GM23338 (cell line): Measurements from ENCODE around the gene CD164. TPM values are rescaled to one million over a fixed set of nuclear protein-coding genes. Genes with fewer than 3 reads are reported as not detected.
A peak's percentile ranks its signal among the peaks of the same experiment; 100 is the strongest.

Experiments
- ATAC-seq: fragments of 200-7000 bp; cut with Tn5 transposase; 3 replicates; pipeline ENCODE4 v1.9.1; 2020
- DNase-seq: peaks from one replicate; pipeline ENCODE4 v3.0.0-alpha.2; 2015; ENCODE audit warnings: low spot score
- H2AFZ ChIP-seq: fragments of 200-600 bp; sonication (generic); 2 replicates; pipeline ENCODE4 v1.8.0; 2016; ENCODE audit warnings: antibody characterized with exemption, mild to moderate bottlenecking, moderate library complexity
- H3F3A ChIP-seq: fragments of 200-600 bp; sonication (generic); replicated peaks from 2 replicates; pipeline ENCODE4 v1.8.0; 2017; ENCODE audit warnings: antibody characterized with exemption, mixed run types, low read depth
- H3K27ac ChIP-seq: fragments of 200-600 bp; sonication (generic); 2 replicates; pipeline ENCODE4 v1.6.1; 2016; ENCODE audit warnings: low read depth
- H3K27me3 ChIP-seq: fragments of 200-600 bp; sonication (generic); 2 replicates; pipeline ENCODE4 v1.8.0; 2016; ENCODE audit warnings: mild to moderate bottlenecking, mixed run types, moderate library complexity; ENCODE audit not compliant: insufficient read depth
- H3K36me3 ChIP-seq: fragments of 200-600 bp; sonication (generic); 2 replicates; pipeline ENCODE4 v1.8.0; 2016; ENCODE audit warnings: mild to moderate bottlenecking; ENCODE audit not compliant: insufficient read depth
- H3K4me1 ChIP-seq: fragments of 200-600 bp; sonication (generic); 2 replicates; pipeline ENCODE4 v1.8.0; 2016; ENCODE audit warnings: mild to moderate bottlenecking, moderate library complexity; ENCODE audit not compliant: insufficient read depth
- H3K4me2 ChIP-seq: fragments of 200-600 bp; sonication (generic); 2 replicates; pipeline ENCODE4 v1.7.1; 2017; ENCODE audit warnings: mixed run types
- H3K4me3 ChIP-seq: fragments of 200-600 bp; sonication (generic); 2 replicates; pipeline ENCODE4 v1.6.1; 2016; ENCODE audit warnings: mixed run types
- H3K79me2 ChIP-seq: fragments of 200-600 bp; sonication (generic); replicated peaks from 2 replicates; pipeline ENCODE4 v1.8.0; 2017; ENCODE audit warnings: mild to moderate bottlenecking; ENCODE audit not compliant: insufficient read depth
- H3K9me2 ChIP-seq: fragments of 200-600 bp; sonication (generic); 2 replicates; pipeline ENCODE4 v1.8.0; 2017; ENCODE audit not compliant: insufficient read depth
- H4K20me1 ChIP-seq: fragments of 200-600 bp; sonication (generic); replicated peaks from 2 replicates; pipeline ENCODE4 v1.8.0; 2017; ENCODE audit warnings: mild to moderate bottlenecking; ENCODE audit not compliant: insufficient read depth
- H3K27ac Mint-ChIP-seq: 2 replicates; pipeline ENCODE4 v1.8.0; 2020; ENCODE audit warnings: inconsistent platforms, mild to moderate bottlenecking, moderate library complexity, mixed read lengths
- H3K27me3 Mint-ChIP-seq: 3 replicates; pipeline ENCODE4 v1.8.0; 2022; ENCODE audit warnings: low read depth, mild to moderate bottlenecking, moderate library complexity, mixed read lengths, inconsistent platforms; ENCODE audit not compliant: insufficient read depth, poor library complexity
- H3K36me3 Mint-ChIP-seq: 3 replicates; pipeline ENCODE4 v1.8.0; 2021; ENCODE audit warnings: low read depth, mild to moderate bottlenecking, inconsistent platforms, moderate library complexity, mixed read lengths
- H3K4me1 Mint-ChIP-seq: 3 replicates; pipeline ENCODE4 v1.8.0; 2020; ENCODE audit warnings: mild to moderate bottlenecking, inconsistent platforms, mixed read lengths
- H3K4me3 Mint-ChIP-seq: 3 replicates; pipeline ENCODE4 v1.8.0; 2021; ENCODE audit warnings: moderate library complexity, mild to moderate bottlenecking, inconsistent platforms, mixed read lengths
- H3K9me3 Mint-ChIP-seq: 3 replicates; pipeline ENCODE4 v1.8.0; 2020; ENCODE audit warnings: moderate library complexity, mild to moderate bottlenecking, inconsistent platforms, mixed read lengths
- CREB1 ChIP-seq: fragments of 250-450 bp; sonication (Bioruptor Pico); IDR thresholded peaks from 2 replicates; pipeline ENCODE4 v1.5.0; 2020; ENCODE audit warnings: low read depth, mild to moderate bottlenecking, moderate library complexity
- EZH2 ChIP-seq: fragments of 200-600 bp; sonication (generic); IDR thresholded peaks from one replicate; pipeline ENCODE4 v1.8.0; 2017; ENCODE audit warnings: antibody characterized with exemption, mild to moderate bottlenecking, low read depth; ENCODE audit not compliant: unreplicated experiment
- EZH2phosphoT487 ChIP-seq: fragments of 200-600 bp; sonication (generic); IDR thresholded peaks from one replicate; pipeline ENCODE4 v1.8.1; 2018; ENCODE audit warnings: antibody characterized with exemption; ENCODE audit not compliant: unreplicated experiment
- JUNB ChIP-seq: IDR thresholded peaks from one replicate; pipeline ENCODE4 v1.6.1; 2016; ENCODE audit warnings: antibody characterized with exemption; ENCODE audit not compliant: unreplicated experiment
- NANOG ChIP-seq: IDR thresholded peaks from 2 replicates; pipeline ENCODE4 v1.6.1; 2016; ENCODE audit warnings: antibody characterized with exemption, borderline replicate concordance
- POLR2AphosphoS5 ChIP-seq: IDR thresholded peaks from 2 replicates; pipeline ENCODE4 v1.6.1; 2016; ENCODE audit warnings: antibody characterized with exemption, low read depth
- STAT1 ChIP-seq: IDR thresholded peaks from one replicate; pipeline ENCODE4 v1.6.1; 2016; ENCODE audit warnings: antibody characterized with exemption; ENCODE audit not compliant: unreplicated experiment
- ZNF114 ChIP-seq: fragments of 250-450 bp; sonication (Bioruptor Pico); IDR thresholded peaks from 2 replicates; pipeline ENCODE4 v1.5.0; 2020; ENCODE audit warnings: mild to moderate bottlenecking, moderate library complexity
- ZNF331 ChIP-seq: fragments of 250-450 bp; sonication (Bioruptor Pico); IDR thresholded peaks from 2 replicates; pipeline ENCODE4 v1.5.0; 2020; ENCODE audit warnings: low read depth, mild to moderate bottlenecking, moderate library complexity
- polyA plus RNA-seq: library from polyadenylated mRNA; unstranded; fragments of >200 nt; fragmentation: Nextera tagmentation; extraction: Ambion mirVana; gene quantifications from 2 replicates; pipeline ENCODE4 v1.2.1, GENCODE V29; 2016
- total RNA-seq: library from RNA; depleted of rRNA; stranded (reverse); fragments of >200 nt; shearing (Covaris generic); gene quantifications from 2 replicates; pipeline ENCODE4 v1.2.3, GENCODE V29; 2014
- TF ChIP-seq, protein P1 (sequence below): IDR thresholded peaks from one replicate; pipeline ENCODE4 v1.6.1; 2018; ENCODE audit warnings: antibody characterized with exemption; ENCODE audit not compliant: unreplicated experiment
- TF ChIP-seq, protein P2 (sequence below): fragments of 250-450 bp; sonication (Bioruptor Pico); IDR thresholded peaks from 2 replicates; pipeline ENCODE4 v1.5.0; 2020; ENCODE audit warnings: mild to moderate bottlenecking, moderate library complexity
- TF ChIP-seq, protein P3 (sequence below): IDR thresholded peaks from 2 replicates; pipeline ENCODE4 v1.6.1; 2016; ENCODE audit warnings: antibody characterized with exemption
- TF ChIP-seq, protein P4 (sequence below), 2 experiments: fragments of 200-600 bp in 1 of 2; sonication (generic) in 1 of 2; conservative IDR thresholded peaks; 2 replicates each; pipeline versions ENCODE4 v1.5.1 to v1.6.1; 2016 to 2017; ENCODE audit warnings: antibody characterized with exemption in 2 of 2, low read depth in 2 of 2, mild to moderate bottlenecking in 2 of 2, moderate library complexity in 1 of 2

The CD164 gene
- total and polyA plus RNA-seq, 2 experiments from 2014 or later: 81.0 to 83.8 TPM

DNA sequence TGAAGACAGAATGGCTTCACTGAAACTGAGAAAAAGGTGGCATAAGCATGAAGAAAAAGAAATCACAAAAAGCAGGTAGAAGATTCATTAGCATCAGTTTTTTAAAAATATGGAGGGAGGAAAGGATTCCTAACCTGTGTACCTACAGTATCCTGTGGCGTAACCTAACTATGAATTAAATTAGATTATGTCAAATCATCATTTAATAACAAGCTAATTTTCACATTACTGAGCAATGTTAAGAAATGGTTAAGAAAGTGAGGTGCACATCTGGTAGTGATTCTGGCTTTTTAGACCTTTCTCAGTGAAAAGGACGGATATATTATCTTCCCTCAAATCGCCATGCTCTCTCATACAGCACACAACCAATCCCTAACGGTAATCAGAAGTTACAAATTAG is 12.5 kb downstream of the CD164 start:
- no peak for TF ChIP-seq EZH2
- TF ChIP-seq, protein P1, sequence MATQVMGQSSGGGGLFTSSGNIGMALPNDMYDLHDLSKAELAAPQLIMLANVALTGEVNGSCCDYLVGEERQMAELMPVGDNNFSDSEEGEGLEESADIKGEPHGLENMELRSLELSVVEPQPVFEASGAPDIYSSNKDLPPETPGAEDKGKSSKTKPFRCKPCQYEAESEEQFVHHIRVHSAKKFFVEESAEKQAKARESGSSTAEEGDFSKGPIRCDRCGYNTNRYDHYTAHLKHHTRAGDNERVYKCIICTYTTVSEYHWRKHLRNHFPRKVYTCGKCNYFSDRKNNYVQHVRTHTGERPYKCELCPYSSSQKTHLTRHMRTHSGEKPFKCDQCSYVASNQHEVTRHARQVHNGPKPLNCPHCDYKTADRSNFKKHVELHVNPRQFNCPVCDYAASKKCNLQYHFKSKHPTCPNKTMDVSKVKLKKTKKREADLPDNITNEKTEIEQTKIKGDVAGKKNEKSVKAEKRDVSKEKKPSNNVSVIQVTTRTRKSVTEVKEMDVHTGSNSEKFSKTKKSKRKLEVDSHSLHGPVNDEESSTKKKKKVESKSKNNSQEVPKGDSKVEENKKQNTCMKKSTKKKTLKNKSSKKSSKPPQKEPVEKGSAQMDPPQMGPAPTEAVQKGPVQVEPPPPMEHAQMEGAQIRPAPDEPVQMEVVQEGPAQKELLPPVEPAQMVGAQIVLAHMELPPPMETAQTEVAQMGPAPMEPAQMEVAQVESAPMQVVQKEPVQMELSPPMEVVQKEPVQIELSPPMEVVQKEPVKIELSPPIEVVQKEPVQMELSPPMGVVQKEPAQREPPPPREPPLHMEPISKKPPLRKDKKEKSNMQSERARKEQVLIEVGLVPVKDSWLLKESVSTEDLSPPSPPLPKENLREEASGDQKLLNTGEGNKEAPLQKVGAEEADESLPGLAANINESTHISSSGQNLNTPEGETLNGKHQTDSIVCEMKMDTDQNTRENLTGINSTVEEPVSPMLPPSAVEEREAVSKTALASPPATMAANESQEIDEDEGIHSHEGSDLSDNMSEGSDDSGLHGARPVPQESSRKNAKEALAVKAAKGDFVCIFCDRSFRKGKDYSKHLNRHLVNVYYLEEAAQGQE: no peak
- TF ChIP-seq EZH2phosphoT487: no peak
- TF ChIP-seq CREB1: no peak
- no peak for TF ChIP-seq JUNB
- no peak for TF ChIP-seq ZNF331 (CRISPR knock-in tag)
- TF ChIP-seq STAT1: no peak
- no peak for TF ChIP-seq ZNF114 (CRISPR knock-in tag)
- TF ChIP-seq, protein P2, sequence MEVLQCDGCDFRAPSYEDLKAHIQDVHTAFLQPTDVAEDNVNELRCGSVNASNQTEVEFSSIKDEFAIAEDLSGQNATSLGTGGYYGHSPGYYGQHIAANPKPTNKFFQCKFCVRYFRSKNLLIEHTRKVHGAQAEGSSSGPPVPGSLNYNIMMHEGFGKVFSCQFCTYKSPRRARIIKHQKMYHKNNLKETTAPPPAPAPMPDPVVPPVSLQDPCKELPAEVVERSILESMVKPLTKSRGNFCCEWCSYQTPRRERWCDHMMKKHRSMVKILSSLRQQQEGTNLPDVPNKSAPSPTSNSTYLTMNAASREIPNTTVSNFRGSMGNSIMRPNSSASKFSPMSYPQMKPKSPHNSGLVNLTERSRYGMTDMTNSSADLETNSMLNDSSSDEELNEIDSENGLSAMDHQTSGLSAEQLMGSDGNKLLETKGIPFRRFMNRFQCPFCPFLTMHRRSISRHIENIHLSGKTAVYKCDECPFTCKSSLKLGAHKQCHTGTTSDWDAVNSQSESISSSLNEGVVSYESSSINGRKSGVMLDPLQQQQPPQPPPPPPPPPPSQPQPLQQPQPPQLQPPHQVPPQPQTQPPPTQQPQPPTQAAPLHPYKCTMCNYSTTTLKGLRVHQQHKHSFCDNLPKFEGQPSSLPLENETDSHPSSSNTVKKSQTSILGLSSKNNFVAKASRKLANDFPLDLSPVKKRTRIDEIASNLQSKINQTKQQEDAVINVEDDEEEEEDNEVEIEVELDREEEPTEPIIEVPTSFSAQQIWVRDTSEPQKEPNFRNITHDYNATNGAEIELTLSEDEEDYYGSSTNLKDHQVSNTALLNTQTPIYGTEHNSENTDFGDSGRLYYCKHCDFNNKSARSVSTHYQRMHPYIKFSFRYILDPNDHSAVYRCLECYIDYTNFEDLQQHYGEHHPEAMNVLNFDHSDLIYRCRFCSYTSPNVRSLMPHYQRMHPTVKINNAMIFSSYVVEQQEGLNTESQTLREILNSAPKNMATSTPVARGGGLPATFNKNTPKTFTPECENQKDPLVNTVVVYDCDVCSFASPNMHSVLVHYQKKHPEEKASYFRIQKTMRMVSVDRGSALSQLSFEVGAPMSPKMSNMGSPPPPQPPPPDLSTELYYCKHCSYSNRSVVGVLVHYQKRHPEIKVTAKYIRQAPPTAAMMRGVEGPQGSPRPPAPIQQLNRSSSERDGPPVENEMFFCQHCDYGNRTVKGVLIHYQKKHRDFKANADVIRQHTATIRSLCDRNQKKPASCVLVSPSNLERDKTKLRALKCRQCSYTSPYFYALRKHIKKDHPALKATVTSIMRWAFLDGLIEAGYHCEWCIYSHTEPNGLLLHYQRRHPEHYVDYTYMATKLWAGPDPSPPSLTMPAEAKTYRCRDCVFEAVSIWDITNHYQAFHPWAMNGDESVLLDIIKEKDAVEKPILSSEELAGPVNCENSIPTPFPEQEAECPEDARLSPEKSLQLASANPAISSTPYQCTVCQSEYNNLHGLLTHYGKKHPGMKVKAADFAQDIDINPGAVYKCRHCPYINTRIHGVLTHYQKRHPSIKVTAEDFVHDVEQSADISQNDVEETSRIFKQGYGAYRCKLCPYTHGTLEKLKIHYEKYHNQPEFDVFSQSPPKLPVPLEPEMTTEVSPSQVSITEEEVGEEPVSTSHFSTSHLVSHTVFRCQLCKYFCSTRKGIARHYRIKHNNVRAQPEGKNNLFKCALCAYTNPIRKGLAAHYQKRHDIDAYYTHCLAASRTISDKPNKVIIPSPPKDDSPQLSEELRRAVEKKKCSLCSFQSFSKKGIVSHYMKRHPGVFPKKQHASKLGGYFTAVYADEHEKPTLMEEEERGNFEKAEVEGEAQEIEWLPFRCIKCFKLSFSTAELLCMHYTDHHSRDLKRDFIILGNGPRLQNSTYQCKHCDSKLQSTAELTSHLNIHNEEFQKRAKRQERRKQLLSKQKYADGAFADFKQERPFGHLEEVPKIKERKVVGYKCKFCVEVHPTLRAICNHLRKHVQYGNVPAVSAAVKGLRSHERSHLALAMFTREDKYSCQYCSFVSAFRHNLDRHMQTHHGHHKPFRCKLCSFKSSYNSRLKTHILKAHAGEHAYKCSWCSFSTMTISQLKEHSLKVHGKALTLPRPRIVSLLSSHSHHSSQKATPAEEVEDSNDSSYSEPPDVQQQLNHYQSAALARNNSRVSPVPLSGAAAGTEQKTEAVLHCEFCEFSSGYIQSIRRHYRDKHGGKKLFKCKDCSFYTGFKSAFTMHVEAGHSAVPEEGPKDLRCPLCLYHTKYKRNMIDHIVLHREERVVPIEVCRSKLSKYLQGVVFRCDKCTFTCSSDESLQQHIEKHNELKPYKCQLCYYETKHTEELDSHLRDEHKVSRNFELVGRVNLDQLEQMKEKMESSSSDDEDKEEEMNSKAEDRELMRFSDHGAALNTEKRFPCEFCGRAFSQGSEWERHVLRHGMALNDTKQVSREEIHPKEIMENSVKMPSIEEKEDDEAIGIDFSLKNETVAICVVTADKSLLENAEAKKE: no peak
- TF ChIP-seq, protein P3, sequence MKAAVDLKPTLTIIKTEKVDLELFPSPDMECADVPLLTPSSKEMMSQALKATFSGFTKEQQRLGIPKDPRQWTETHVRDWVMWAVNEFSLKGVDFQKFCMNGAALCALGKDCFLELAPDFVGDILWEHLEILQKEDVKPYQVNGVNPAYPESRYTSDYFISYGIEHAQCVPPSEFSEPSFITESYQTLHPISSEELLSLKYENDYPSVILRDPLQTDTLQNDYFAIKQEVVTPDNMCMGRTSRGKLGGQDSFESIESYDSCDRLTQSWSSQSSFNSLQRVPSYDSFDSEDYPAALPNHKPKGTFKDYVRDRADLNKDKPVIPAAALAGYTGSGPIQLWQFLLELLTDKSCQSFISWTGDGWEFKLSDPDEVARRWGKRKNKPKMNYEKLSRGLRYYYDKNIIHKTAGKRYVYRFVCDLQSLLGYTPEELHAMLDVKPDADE: no peak
- TF ChIP-seq POLR2AphosphoS5: no peak
- TF ChIP-seq, protein P4, sequence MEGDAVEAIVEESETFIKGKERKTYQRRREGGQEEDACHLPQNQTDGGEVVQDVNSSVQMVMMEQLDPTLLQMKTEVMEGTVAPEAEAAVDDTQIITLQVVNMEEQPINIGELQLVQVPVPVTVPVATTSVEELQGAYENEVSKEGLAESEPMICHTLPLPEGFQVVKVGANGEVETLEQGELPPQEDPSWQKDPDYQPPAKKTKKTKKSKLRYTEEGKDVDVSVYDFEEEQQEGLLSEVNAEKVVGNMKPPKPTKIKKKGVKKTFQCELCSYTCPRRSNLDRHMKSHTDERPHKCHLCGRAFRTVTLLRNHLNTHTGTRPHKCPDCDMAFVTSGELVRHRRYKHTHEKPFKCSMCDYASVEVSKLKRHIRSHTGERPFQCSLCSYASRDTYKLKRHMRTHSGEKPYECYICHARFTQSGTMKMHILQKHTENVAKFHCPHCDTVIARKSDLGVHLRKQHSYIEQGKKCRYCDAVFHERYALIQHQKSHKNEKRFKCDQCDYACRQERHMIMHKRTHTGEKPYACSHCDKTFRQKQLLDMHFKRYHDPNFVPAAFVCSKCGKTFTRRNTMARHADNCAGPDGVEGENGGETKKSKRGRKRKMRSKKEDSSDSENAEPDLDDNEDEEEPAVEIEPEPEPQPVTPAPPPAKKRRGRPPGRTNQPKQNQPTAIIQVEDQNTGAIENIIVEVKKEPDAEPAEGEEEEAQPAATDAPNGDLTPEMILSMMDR (conservative IDR thresholded peaks at IDR 0.05; ENCODE audit: low read depth in 2 of 2): no peak
- TF ChIP-seq NANOG: no peak
- Mint-ChIP-seq H3K4me3 (no peak overlapping the region), H3K27ac (0 out of 2 replicates have a peak overlapping the region, but pooled peaks have one; percentile 18), H3K27me3 (peaks cover 3% of the 10 kb centered on the region), H3K4me1 (no peaks in the 10 kb centered on the region), H3K9me3 (no peaks in the 10 kb centered on the region), H3K36me3 (peaks cover 64% of the 10 kb centered on the region)
- no peak for DNase-seq
- H3K79me2 ChIP-seq: peaks cover 9% of the 10 kb centered on the region
- ATAC-seq: no peak
- peaks cover 29% of the 10 kb centered on the region for H3K36me3 ChIP-seq
- no peaks in the 10 kb centered on the region for H3K4me1 ChIP-seq
- H2AFZ ChIP-seq: no peak overlapping the region
- peaks cover 8% of the 10 kb centered on the region; the same call in 1 of the 2 replicates for H4K20me1 ChIP-seq
- H3F3A ChIP-seq: no peaks in the 10 kb centered on the region
- H3K4me3 ChIP-seq: no peak overlapping the region
- no peaks in the 10 kb centered on the region for H3K9me2 ChIP-seq
- no peak overlapping the region for H3K4me2 ChIP-seq
- no peaks in the 10 kb centered on the region for H3K27me3 ChIP-seq
- H3K27ac ChIP-seq: no peak overlapping the region
